A549 (cell line): Measurements from ENCODE around the gene GJA10. TPM values are rescaled to one million over a fixed set of nuclear protein-coding genes. Genes with fewer than 3 reads are reported as not detected.

Source experiments
- ATAC-seq, 2 experiments: fragments of 200-7000 bp in 1 of 2; fragments of >200 bp in 1 of 2; cut with Nextera tagmentation in 1 of 2; cut with Tn5 transposase in 1 of 2; 3 replicates each; pipeline versions ENCODE4 v1.8.0 to v1.9.1; 2018 to 2020; ENCODE audit warnings: mild to moderate bottlenecking in 1 of 2, moderate library complexity in 1 of 2
- CTCF ChIA-PET: fragments of 300-600 bp; sonication (Branson Sonifier 250); formaldehyde crosslinking; extraction: SDS; loops from one replicate; lab custom pipeline; 2021; ENCODE audit warnings: antibody characterized with exemption, inconsistent platforms; lab: Yijun Ruan, JAX
- POLR2A ChIA-PET: fragments of 350-600 bp; formaldehyde crosslinking; extraction: SDS; loops from one replicate; lab custom pipeline; 2021; ENCODE audit warnings: antibody characterized with exemption, inconsistent platforms; lab: Yijun Ruan, JAX
- DNase-seq, 2 experiments: peaks; one replicate each; pipeline versions ENCODE4 v3.0.0 to v3.0.0-alpha.2; 2011 to 2016; ENCODE audit warnings: low read depth in 1 of 2, low spot score in 1 of 2
- FAIRE-seq: peaks from 2 replicates; lab custom pipeline; 2011; peaks lifted over from hg19 to GRCh38; lab: Jason Lieb, UNC
- H3K27ac ChIP-seq, 2 experiments: fragments of >200 bp; sonication (Bioruptor Twin); formaldehyde crosslinking; 3 replicates each; pipeline ENCODE4 v1.5.1; 2016 to 2017
- H3K4me1 ChIP-seq: fragments of >200 bp; sonication (Bioruptor Twin); formaldehyde crosslinking; 3 replicates; pipeline ENCODE4 v1.6.1; 2016
- H3K4me2 ChIP-seq: fragments of >200 bp; sonication (Bioruptor Twin); formaldehyde crosslinking; 3 replicates; pipeline ENCODE4 v1.6.1; 2016
- H3K4me3 ChIP-seq: fragments of >200 bp; sonication (Bioruptor Twin); formaldehyde crosslinking; 3 replicates; pipeline ENCODE4 v1.5.1; 2016
- H3K9me3 ChIP-seq: fragments of >200 bp; sonication (Bioruptor Twin); formaldehyde crosslinking; 3 replicates; pipeline ENCODE4 v1.6.1; 2016
- CBX2 ChIP-seq: fragments of 200-600 bp; sonication (generic); IDR thresholded peaks from 2 replicates; pipeline ENCODE4 v1.6.1; 2016; ENCODE audit warnings: low read depth, mild to moderate bottlenecking, borderline replicate concordance
- CBX8 ChIP-seq: fragments of 200-600 bp; sonication (generic); IDR thresholded peaks from 2 replicates; pipeline ENCODE4 v1.6.1; 2016
- E2F6 ChIP-seq: IDR thresholded peaks from 2 replicates; pipeline ENCODE4 v1.6.1; 2012; ENCODE audit warnings: low read depth, borderline replicate concordance
- EHF ChIP-seq: fragments of 250-450 bp; sonication (Bioruptor Pico); IDR thresholded peaks from 2 replicates; pipeline ENCODE4 v1.5.0; 2020; ENCODE audit warnings: mild to moderate bottlenecking
- EHMT2 ChIP-seq: fragments of 200-600 bp; sonication (generic); IDR thresholded peaks from 2 replicates; pipeline ENCODE4 v1.6.1; 2016; ENCODE audit warnings: antibody characterized with exemption, low read depth, mild to moderate bottlenecking, moderate library complexity
- FOXS1 ChIP-seq: fragments of 250-450 bp; sonication (Bioruptor Pico); IDR thresholded peaks from 2 replicates; pipeline ENCODE4 v1.5.0; 2020; ENCODE audit warnings: mild to moderate bottlenecking, moderate library complexity
- NFE2L2 ChIP-seq: fragments of 150-350 bp; conservative IDR thresholded peaks from 2 replicates; pipeline ENCODE4 v1.6.1; 2014; ENCODE audit warnings: low read length
- PBX3 ChIP-seq: IDR thresholded peaks from 2 replicates; pipeline ENCODE4 v1.6.1; 2012
- PHF8 ChIP-seq: fragments of 200-600 bp; sonication (generic); IDR thresholded peaks from 2 replicates; pipeline ENCODE4 v1.6.1; 2016; ENCODE audit warnings: low read depth, mild to moderate bottlenecking, antibody characterized with exemption, moderate library complexity, borderline replicate concordance
- RCOR1 ChIP-seq: fragments of 150-350 bp; IDR thresholded peaks from 2 replicates; pipeline ENCODE4 v1.6.1; 2014; ENCODE audit warnings: antibody characterized with exemption, low read length, low read depth
- RNF2 ChIP-seq: fragments of 200-600 bp; sonication (generic); IDR thresholded peaks from 2 replicates; pipeline ENCODE4 v1.6.1; 2016; ENCODE audit warnings: low read depth, mild to moderate bottlenecking, antibody characterized with exemption, moderate library complexity, borderline replicate concordance
- TFCP2L1 ChIP-seq: fragments of 250-450 bp; sonication (Bioruptor Pico); IDR thresholded peaks from 2 replicates; pipeline ENCODE4 v1.5.0; 2021; ENCODE audit warnings: mild to moderate bottlenecking
- USF2 ChIP-seq: fragments of 450-650 bp; IDR thresholded peaks from 2 replicates; pipeline ENCODE4 v1.6.1; 2014; ENCODE audit warnings: antibody characterized with exemption
- ZC3H11A ChIP-seq: fragments of 450-650 bp; IDR thresholded peaks from 2 replicates; pipeline ENCODE4 v1.6.1; 2014; ENCODE audit warnings: antibody characterized with exemption, mild to moderate bottlenecking
- WGBS: methylation state at CpG from one replicate; pipeline ENCODE4 v1.1.6; 2017; ENCODE audit errors: missing lambda C conversion rate; 5-methylcytosine and 5-hydroxymethylcytosine counted together
- polyA plus RNA-seq, 4 experiments: library from polyadenylated mRNA; depleted of rRNA in 3 of 4; stranded (reverse); fragments of >200 nt; fragmentation: RNase III in 1 of 4; extraction: RNeasy Plus Mini Kit Qiagen cat#74134 plus additional on column Dnase treatment in 1 of 4; gene quantifications; 2 replicates in 3 of 4; 3 replicates in 1 of 4; pipeline ENCODE4 v1.2.3, GENCODE V29; 2011 to 2017

GJA10 gene
- polyA plus RNA-seq, 2 of the 4 experiments (the other 2 are of a cell fraction) = not detected

GRCh38 chr6:89921197-89921596 lies 26.9 kb downstream of the GJA10 start:
- Histone ChIP-seq H3K4me1 (no peaks in the 10 kb centered on the region), H3K4me3 (no peak overlapping the region), H3K4me2 (no peak overlapping the region), H3K27ac (no peak overlapping the region), H3K9me3 (no peaks in the 10 kb centered on the region; the same call in 1 of the 3 replicates)
- TF ChIP-seq RCOR1 (no peak), USF2 (no peak), TFCP2L1 (CRISPR knock-in tag) (no peak), ZC3H11A (no peak), PHF8 (no peak), E2F6 (no peak)
- POLR2A ChIA-PET = no interaction called here
- CTCF ChIA-PET = no interaction called here
- 47% methylated on average over 3 of the region's 6 CpGs for WGBS
- ATAC-seq = no peak
- DNase-seq = no peak
- FAIRE-seq = no peak

- ChIA-PET POLR2A (no interaction called here), CTCF (no interaction called here)
- 77% methylated on average over 5 of the region's 10 CpGs for WGBS
- Histone ChIP-seq H3K27ac (no peak overlapping the region), H3K9me3 (no peaks in the 10 kb centered on the region; the same call in 2 of the 3 replicates), H3K4me2 (no peak overlapping the region), H3K4me1 (no peaks in the 10 kb centered on the region), H3K4me3 (no peak overlapping the region)
- peak in 1 of 2 experiments; percentile 56; a peak in 2 of 6 replicates for ATAC-seq
- peak in 1 of 2 experiments; percentile 4 for DNase-seq
- TF ChIP-seq PBX3 (no peak), CBX8 (no peak), EHF (no peak), CBX2 (no peak), RNF2 (no peak), NFE2L2 (no peak)
- FAIRE-seq = no peak
Observed at GRCh38 chr6:89921691-89922090, 27.4 kb downstream of the GJA10 start.

GRCh38 chr6:89924231-89924630 lies 30.0 kb downstream of the GJA10 start:
- no peak overlapping the region for H3K27ac ChIP-seq
- FAIRE-seq = no peak
- no peak for ATAC-seq
- TF ChIP-seq EHMT2 = no peak
- TF ChIP-seq EHF = no peak
- WGBS = 53% methylated on average over 5 of the region's 5 CpGs
- H3K9me3 ChIP-seq = no peaks in the 10 kb centered on the region
- H3K4me1 ChIP-seq = peaks cover 8% of the 10 kb centered on the region; the same call in 2 of the 3 replicates
- no peak overlapping the region for H3K4me2 ChIP-seq
- no peak overlapping the region for H3K4me3 ChIP-seq
- DNase-seq = no peak
- ChIA-PET CTCF (interaction anchor here (1.6 kb wide), 1 partner anchor 553 kb away, joined by 3 read pairs; no protein-coding TSS in a partner anchor), POLR2A (no interaction called here)

GRCh38 chr6:89925826-89926225 lies 31.6 kb downstream of the GJA10 start:
- CTCF ChIA-PET = no interaction called here
- 60% methylated on average over 2 of the region's 2 CpGs for WGBS
- H3K4me3 ChIP-seq = no peak overlapping the region
- POLR2A ChIA-PET = no interaction called here
- DNase-seq = no peak
- no peaks in the 10 kb centered on the region for H3K9me3 ChIP-seq
- H3K4me2 ChIP-seq = no peak overlapping the region
- FAIRE-seq = no peak
- ATAC-seq = no peak
- TF ChIP-seq FOXS1 (no peak), CBX2 (no peak), USF2 (no peak)
- H3K27ac ChIP-seq = no peak overlapping the region
- peaks cover 8% of the 10 kb centered on the region; the same call in 2 of the 3 replicates for H3K4me1 ChIP-seq
